Measurements from ENCODE around the gene FOXO1. TPM values are rescaled to one million over a fixed set of nuclear protein-coding genes. Genes with fewer than 3 reads are reported as not detected.

FOXO1 gene
- total and polyA plus RNA-seq, 2 experiments from 2014 or later, result 10.5 to 14.0 TPM

DNA sequence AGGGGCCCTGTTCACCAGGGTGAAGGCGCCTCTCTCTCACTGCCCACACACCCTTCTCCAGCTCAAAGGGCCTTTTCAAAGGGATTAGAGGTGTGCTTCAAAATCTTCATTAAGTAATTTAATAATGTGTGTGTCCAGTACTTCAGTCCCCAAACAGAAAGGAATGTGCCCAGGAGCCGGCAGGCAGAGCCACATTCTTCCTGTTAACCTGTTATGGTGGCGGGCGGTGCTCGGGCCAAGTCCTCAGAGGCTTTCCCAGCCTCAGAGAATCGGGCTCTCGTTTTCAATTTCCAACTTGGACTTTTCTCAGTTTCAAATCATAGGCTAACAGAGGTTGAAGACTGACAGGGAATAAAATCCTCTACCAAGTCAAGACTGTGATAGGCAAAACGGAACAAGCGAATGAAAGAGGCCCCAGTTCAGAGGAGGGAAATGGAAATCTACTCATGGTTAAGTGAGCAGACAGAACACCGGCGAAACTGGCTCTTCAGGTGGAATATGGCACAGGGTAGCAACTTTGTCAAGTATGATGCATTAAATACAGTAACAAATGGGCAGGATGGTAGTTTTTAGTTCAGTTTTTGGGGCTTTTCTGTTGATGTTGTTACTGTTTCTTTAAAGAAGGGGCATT, 68.6 kb downstream of the FOXO1 start:
- DNase-seq (ENCODE audit: low read depth in 1 of 2, low spot score in 1 of 2), result peak in 1 of 2 donors; percentile 23

DNA sequence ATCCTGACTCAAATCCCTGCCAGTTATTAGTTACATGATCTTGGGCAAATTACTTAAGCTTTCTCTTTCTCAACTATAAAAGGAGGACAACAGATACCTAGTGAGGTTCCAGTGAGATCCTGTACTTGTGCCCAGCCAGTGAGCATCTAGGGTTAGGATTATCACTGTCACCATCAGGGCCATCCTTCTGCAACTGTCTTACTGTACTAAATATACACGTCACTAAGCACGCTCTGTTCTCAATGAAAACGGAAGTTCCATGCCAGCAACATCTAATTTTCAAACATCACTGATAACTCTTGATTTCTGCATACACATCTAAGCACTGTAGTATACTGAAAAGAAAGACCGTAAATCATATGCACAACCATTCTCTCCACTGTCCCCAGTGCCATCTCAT, 70.0 kb downstream of the FOXO1 start:
- TF ChIP-seq, protein P1, sequence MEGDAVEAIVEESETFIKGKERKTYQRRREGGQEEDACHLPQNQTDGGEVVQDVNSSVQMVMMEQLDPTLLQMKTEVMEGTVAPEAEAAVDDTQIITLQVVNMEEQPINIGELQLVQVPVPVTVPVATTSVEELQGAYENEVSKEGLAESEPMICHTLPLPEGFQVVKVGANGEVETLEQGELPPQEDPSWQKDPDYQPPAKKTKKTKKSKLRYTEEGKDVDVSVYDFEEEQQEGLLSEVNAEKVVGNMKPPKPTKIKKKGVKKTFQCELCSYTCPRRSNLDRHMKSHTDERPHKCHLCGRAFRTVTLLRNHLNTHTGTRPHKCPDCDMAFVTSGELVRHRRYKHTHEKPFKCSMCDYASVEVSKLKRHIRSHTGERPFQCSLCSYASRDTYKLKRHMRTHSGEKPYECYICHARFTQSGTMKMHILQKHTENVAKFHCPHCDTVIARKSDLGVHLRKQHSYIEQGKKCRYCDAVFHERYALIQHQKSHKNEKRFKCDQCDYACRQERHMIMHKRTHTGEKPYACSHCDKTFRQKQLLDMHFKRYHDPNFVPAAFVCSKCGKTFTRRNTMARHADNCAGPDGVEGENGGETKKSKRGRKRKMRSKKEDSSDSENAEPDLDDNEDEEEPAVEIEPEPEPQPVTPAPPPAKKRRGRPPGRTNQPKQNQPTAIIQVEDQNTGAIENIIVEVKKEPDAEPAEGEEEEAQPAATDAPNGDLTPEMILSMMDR (IDR thresholded peaks at IDR 0.05; ENCODE audit: low read depth, low read length), result no peak

More for the DNA sequence above, 68.6 kb downstream of the FOXO1 start:
- H3K27ac ChIP-seq, result no peak overlapping the region
- TF ChIP-seq, protein P1 (IDR thresholded peaks at IDR 0.05; ENCODE audit: low read depth, low read length), result no peak
- H3K27me3 ChIP-seq, result no peaks in the 10 kb centered on the region
- no peaks in the 10 kb centered on the region for H3K9me3 ChIP-seq (ENCODE audit: low read depth)
- H3K4me1 ChIP-seq (ENCODE audit: low read depth), result no peaks in the 10 kb centered on the region
- no peaks in the 10 kb centered on the region for H3K36me3 ChIP-seq
- H3K4me3 ChIP-seq, result no peak overlapping the region

DNA sequence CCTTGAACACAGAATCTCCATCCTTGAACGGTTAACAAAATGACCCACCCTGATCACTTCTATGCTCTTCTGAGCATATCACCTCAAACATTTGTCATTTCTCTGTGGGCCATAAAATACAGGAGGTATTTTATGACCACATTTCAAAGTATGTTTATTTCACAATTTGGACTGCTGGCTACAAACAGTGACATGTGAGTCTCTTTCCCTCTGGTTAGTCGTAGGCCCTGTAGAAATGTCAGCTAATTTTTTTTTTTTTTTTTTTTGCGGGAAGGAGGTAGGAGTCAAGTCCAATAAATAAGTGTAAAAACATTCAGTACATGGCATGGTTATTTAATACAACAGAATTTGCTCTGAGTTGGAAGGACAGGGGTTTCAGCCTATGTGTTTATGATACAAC, 70.7 kb downstream of the FOXO1 start:
- TF ChIP-seq, protein P1 (IDR thresholded peaks at IDR 0.05; ENCODE audit: low read depth, low read length), result no peak
- DNase-seq (ENCODE audit: low read depth in 1 of 2, low spot score in 1 of 2), result no peak
- H3K4me1 ChIP-seq (ENCODE audit: low read depth), result no peaks in the 10 kb centered on the region
- H3K36me3 ChIP-seq, result no peaks in the 10 kb centered on the region
- H3K9me3 ChIP-seq (ENCODE audit: low read depth), result no peaks in the 10 kb centered on the region
- no peak overlapping the region for H3K27ac ChIP-seq
- H3K27me3 ChIP-seq, result no peaks in the 10 kb centered on the region
- H3K4me3 ChIP-seq, result no peak overlapping the region

More for the DNA sequence above, 70.0 kb downstream of the FOXO1 start:
- DNase-seq (ENCODE audit: low read depth in 1 of 2, low spot score in 1 of 2), result no peak
- Histone ChIP-seq H3K27me3 (no peaks in the 10 kb centered on the region), H3K4me1 (ENCODE audit: low read depth) (no peaks in the 10 kb centered on the region), H3K36me3 (no peaks in the 10 kb centered on the region), H3K27ac (no peak overlapping the region), H3K4me3 (no peak overlapping the region), H3K9me3 (ENCODE audit: low read depth) (no peaks in the 10 kb centered on the region)

DNA sequence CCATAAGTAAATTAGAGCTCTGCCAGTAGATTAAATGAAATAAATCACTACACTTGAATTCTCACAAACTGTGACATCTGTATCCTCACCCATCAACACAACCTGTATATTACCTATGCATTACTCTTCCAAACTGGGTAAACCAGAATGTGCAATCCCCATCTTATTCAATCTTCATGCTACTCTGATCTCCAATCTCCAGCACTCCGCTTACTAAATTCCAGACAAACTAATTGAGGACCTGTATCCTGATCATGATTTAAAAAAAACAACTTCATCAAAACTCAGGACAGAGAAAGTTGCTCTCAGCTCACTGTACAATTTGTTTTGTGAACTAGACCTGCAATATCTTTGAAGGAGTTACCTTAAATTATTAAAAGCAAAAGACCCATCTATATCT, 74.4 kb downstream of the FOXO1 start:
- peaks cover 21% of the 10 kb centered on the region for H3K4me1 ChIP-seq (ENCODE audit: low read depth)
- no peaks in the 10 kb centered on the region for H3K36me3 ChIP-seq
- no peak overlapping the region for H3K27ac ChIP-seq
- H3K27me3 ChIP-seq, result no peaks in the 10 kb centered on the region
- DNase-seq (ENCODE audit: low read depth in 1 of 2, low spot score in 1 of 2), result no peak
- no peak overlapping the region for H3K4me3 ChIP-seq
- no peaks in the 10 kb centered on the region for H3K9me3 ChIP-seq (ENCODE audit: low read depth)
- TF ChIP-seq, protein P1 (IDR thresholded peaks at IDR 0.05; ENCODE audit: low read depth, low read length), result no peak

DNA sequence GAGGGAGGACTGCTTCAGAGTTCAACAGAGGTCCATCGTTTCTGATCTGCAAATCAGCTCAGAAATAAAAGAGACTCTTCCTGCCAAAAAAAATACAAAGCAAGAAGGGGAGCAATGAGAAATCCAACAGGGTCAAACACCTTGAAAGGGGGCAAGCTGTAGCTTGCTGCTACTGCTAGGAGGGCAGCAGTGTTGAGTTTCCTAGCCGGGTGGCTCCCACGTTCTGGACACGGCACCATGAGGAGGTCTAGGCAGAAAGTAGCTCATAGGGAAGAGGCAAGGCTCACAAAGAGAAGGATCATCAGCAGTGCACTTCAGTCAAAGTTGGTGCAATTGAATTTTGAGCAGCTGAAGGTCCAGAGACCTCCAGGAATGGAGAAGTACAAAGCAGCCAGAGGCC, 75.3 kb downstream of the FOXO1 start:
- H3K4me1 ChIP-seq (ENCODE audit: low read depth), result peaks cover 21% of the 10 kb centered on the region
- no peaks in the 10 kb centered on the region for H3K27me3 ChIP-seq
- H3K36me3 ChIP-seq, result no peaks in the 10 kb centered on the region
- no peak overlapping the region for H3K4me3 ChIP-seq
- no peak overlapping the region for H3K27ac ChIP-seq
- no peak for DNase-seq (ENCODE audit: low read depth in 1 of 2, low spot score in 1 of 2)
- TF ChIP-seq, protein P1 (IDR thresholded peaks at IDR 0.05; ENCODE audit: low read depth, low read length), result no peak
- no peaks in the 10 kb centered on the region for H3K9me3 ChIP-seq (ENCODE audit: low read depth)
